HEK293 (cell line): ENCODE data around the gene CORO2B.

Experiments used
- CTCF ChIA-PET: fragments of 350-600 bp; formaldehyde crosslinking; extraction: SDS; loops from one replicate; lab custom pipeline; 2021; ENCODE audit warnings: antibody characterized with exemption; lab: Yijun Ruan, JAX
- POLR2A ChIA-PET: fragments of 300-600 bp; formaldehyde crosslinking; extraction: SDS; loops from one replicate; lab custom pipeline; 2020; ENCODE audit warnings: antibody characterized with exemption, inconsistent platforms; lab: Yijun Ruan, JAX
- H3K27ac ChIP-seq: fragments of 200-500 bp; sonication (Bioruptor generic); 2 replicates; pipeline ENCODE4 v1.5.1; 2014; ENCODE audit warnings: low read depth, low read length, control low read depth, inconsistent platforms; ENCODE audit errors: extremely low read depth
- H3K36me3 ChIP-seq, 2 experiments: fragments of 200-500 bp in 1 of 2; sonication (Bioruptor generic) in 1 of 2; 1 replicate in 1 of 2; 2 replicates in 1 of 2; pipeline ENCODE4 v1.5.1; 2014 to 2017; ENCODE audit warnings: inconsistent platforms in 2 of 2, low read length in 2 of 2; ENCODE audit not compliant: control insufficient read depth in 2 of 2, insufficient read depth in 1 of 2
- H3K4me1 ChIP-seq: fragments of 200-500 bp; sonication (Bioruptor generic); 2 replicates; pipeline ENCODE4 v1.5.1; 2014; ENCODE audit warnings: mild to moderate bottlenecking, low read length, inconsistent platforms; ENCODE audit not compliant: control insufficient read depth, insufficient read depth
- H3K4me3 ChIP-seq: 2 replicates; pipeline ENCODE4 v1.5.1; 2011; ENCODE audit warnings: low read depth, mild to moderate bottlenecking, control low read depth, low read length, moderate library complexity
- H3K9me3 ChIP-seq: fragments of 200-500 bp; sonication (Bioruptor generic); 2 replicates; pipeline ENCODE4 v1.5.1; 2014; ENCODE audit warnings: low read depth, low read length, inconsistent platforms; ENCODE audit not compliant: control insufficient read depth, insufficient read depth
- ATF2 ChIP-seq: fragments of 450-650 bp; formaldehyde crosslinking; IDR thresholded peaks from 2 replicates; pipeline ENCODE4 v1.5.1; 2016; ENCODE audit warnings: missing biosample characterization, missing genetic modification characterization, low read depth
- CTCF ChIP-seq: fragments of 450-650 bp; formaldehyde crosslinking; IDR thresholded peaks from 2 replicates; pipeline ENCODE4 v1.5.1; 2016; ENCODE audit warnings: missing biosample characterization, missing genetic modification characterization
- GFI1B ChIP-seq: fragments of 450-650 bp; formaldehyde crosslinking; IDR thresholded peaks from 2 replicates; pipeline ENCODE4 v1.5.1; 2016; ENCODE audit warnings: missing biosample characterization, missing genetic modification characterization
- GLIS1 ChIP-seq: fragments of 450-650 bp; formaldehyde crosslinking; IDR thresholded peaks from 2 replicates; pipeline ENCODE4 v1.5.1; 2016; ENCODE audit warnings: missing biosample characterization, missing genetic modification characterization
- HOXC10 ChIP-seq: sonication (generic); formaldehyde crosslinking; IDR thresholded peaks from 2 replicates; pipeline ENCODE4 v1.8.1; 2023; ENCODE audit warnings: mild to moderate bottlenecking, missing genetic modification reagents
- KLF1 ChIP-seq: fragments of 450-650 bp; formaldehyde crosslinking; IDR thresholded peaks from 2 replicates; pipeline ENCODE4 v1.5.1; 2016; ENCODE audit warnings: missing biosample characterization, missing genetic modification characterization
- KLF16 ChIP-seq: fragments of 450-650 bp; formaldehyde crosslinking; IDR thresholded peaks from 2 replicates; pipeline ENCODE4 v1.5.1; 2017; ENCODE audit warnings: missing biosample characterization, missing genetic modification characterization
- KLF17 ChIP-seq: fragments of 450-650 bp; formaldehyde crosslinking; IDR thresholded peaks from 2 replicates; pipeline ENCODE4 v1.5.1; 2016; ENCODE audit warnings: missing biosample characterization, missing genetic modification characterization
- SCRT1 ChIP-seq: fragments of 450-650 bp; formaldehyde crosslinking; IDR thresholded peaks from 2 replicates; pipeline ENCODE4 v1.5.1; 2016; ENCODE audit warnings: missing biosample characterization, missing genetic modification characterization, borderline replicate concordance
- ZBTB17 ChIP-seq: fragments of 450-650 bp; formaldehyde crosslinking; IDR thresholded peaks from 2 replicates; pipeline ENCODE4 v1.5.1; 2016; ENCODE audit warnings: missing biosample characterization, missing genetic modification characterization
- ZNF23 ChIP-seq: fragments of 450-650 bp; formaldehyde crosslinking; IDR thresholded peaks from 2 replicates; pipeline ENCODE4 v1.5.1; 2016; ENCODE audit warnings: missing biosample characterization, missing genetic modification characterization, borderline replicate concordance
- ZNF311 ChIP-seq: fragments of 450-650 bp; formaldehyde crosslinking; IDR thresholded peaks from 2 replicates; pipeline ENCODE4 v1.5.1; 2017; ENCODE audit warnings: missing biosample characterization, missing genetic modification characterization, borderline replicate concordance
- ZNF335 ChIP-seq: fragments of 450-650 bp; formaldehyde crosslinking; conservative IDR thresholded peaks from 2 replicates; pipeline ENCODE4 v1.5.1; 2016; ENCODE audit warnings: missing biosample characterization, missing genetic modification characterization
- ZNF423 ChIP-seq: fragments of 450-650 bp; formaldehyde crosslinking; IDR thresholded peaks from 2 replicates; pipeline ENCODE4 v1.5.1; 2016; ENCODE audit warnings: missing biosample characterization, missing genetic modification characterization
- ZNF513 ChIP-seq: fragments of 450-650 bp; IDR thresholded peaks from 2 replicates; pipeline ENCODE4 v1.5.1; 2018; ENCODE audit warnings: missing biosample characterization, missing genetic modification characterization
- ZNF580 ChIP-seq: fragments of 450-650 bp; formaldehyde crosslinking; IDR thresholded peaks from 2 replicates; pipeline ENCODE4 v1.5.1; 2016; ENCODE audit warnings: missing biosample characterization, missing genetic modification characterization
- ZNF692 ChIP-seq: fragments of 450-650 bp; formaldehyde crosslinking; IDR thresholded peaks from 2 replicates; pipeline ENCODE4 v1.5.1; 2016; ENCODE audit warnings: missing biosample characterization, missing genetic modification characterization

CORO2B gene

GRCh38 chr15:68697711-68698690 is 119.2 kb downstream of the CORO2B start:
- CTCF ChIA-PET: interaction anchor here (0.6 to 1.0 kb wide), 4 partner anchors 23 to 390 kb away, joined by 3 to 5 read pairs (median 4); no protein-coding TSS in a partner anchor
- POLR2A ChIA-PET: interaction anchor here (1.2 kb wide), 1 partner anchor 24 kb away, joined by 3 read pairs; no protein-coding TSS in a partner anchor
- H3K4me3 ChIP-seq: no peak overlapping the region
- peaks cover 6% of the 10 kb centered on the region for H3K4me1 ChIP-seq
- no peaks in the 10 kb centered on the region for H3K9me3 ChIP-seq
- no peak overlapping the region for H3K27ac ChIP-seq
- H3K36me3 ChIP-seq: no peaks in the 10 kb centered on the region
- TF ChIP-seq GLIS1 (tag by site-specific recombination) (peak; percentile 38), KLF16 (tag by site-specific recombination) (no peak), ZBTB17 (tag by site-specific recombination) (peak; percentile 73; the same call in 1 of the 2 replicates), CTCF (tag by site-specific recombination) (no peak), ZNF335 (tag by site-specific recombination) (peak; percentile 56)
- TF ChIP-seq, all 188 proteins: peak for 3

- H3K4me1 ChIP-seq: peaks cover 6% of the 10 kb centered on the region
- TF ChIP-seq KLF1: peak; percentile 74
- TF ChIP-seq ZNF513 (tag by site-specific recombination): peak; percentile 36; the same call in 1 of the 2 replicates
- TF ChIP-seq ATF2 (tag by site-specific recombination): peak; percentile 51
- no peak for TF ChIP-seq ZNF311
- TF ChIP-seq ZNF423: no peak
- no peaks in the 10 kb centered on the region for H3K9me3 ChIP-seq
- ChIA-PET POLR2A (no interaction called here), CTCF (interaction anchor here (0.6 to 1.0 kb wide), 2 partner anchors 24 to 345 kb away, joined by 5 read pairs; no protein-coding TSS in a partner anchor)
- no peak overlapping the region for H3K4me3 ChIP-seq
- no peak overlapping the region for H3K27ac ChIP-seq
- no peaks in the 10 kb centered on the region for H3K36me3 ChIP-seq
Observed at GRCh38 chr15:68698708-68699107, 119.9 kb downstream of the CORO2B start.

GRCh38 chr15:68699124-68699880 is 120.5 kb downstream of the CORO2B start:
- no peak overlapping the region for H3K27ac ChIP-seq
- ChIA-PET POLR2A (interaction anchor here (0.5 kb wide), 1 partner anchor 154 kb away, joined by 5 read pairs; no protein-coding TSS in a partner anchor), CTCF (interaction anchor here (0.6 kb wide), 1 partner anchor 345 kb away, joined by 5 read pairs; no protein-coding TSS in a partner anchor)
- no peaks in the 10 kb centered on the region for H3K36me3 ChIP-seq
- H3K9me3 ChIP-seq: no peaks in the 10 kb centered on the region
- peaks cover 6% of the 10 kb centered on the region for H3K4me1 ChIP-seq
- H3K4me3 ChIP-seq: no peak overlapping the region
- TF ChIP-seq KLF1 (peak; percentile 36; the same call in 1 of the 2 replicates), HOXC10 (no peak), SCRT1 (tag by site-specific recombination) (peak; percentile 67; the same call in 1 of the 2 replicates), GFI1B (no peak), ZNF580 (tag by site-specific recombination) (no peak), ZNF513 (tag by site-specific recombination) (no peak), ZNF692 (tag by site-specific recombination) (peak; percentile 75), KLF17 (tag by site-specific recombination) (peak; percentile 53; the same call in 1 of the 2 replicates), ZNF23 (tag by site-specific recombination) (no peak)
